HG02840 (cell line): ENCODE results near the gene GRID1.

Experiments used
- ATAC-seq: cut with Tn5 transposase; IDR thresholded peaks from one replicate; pipeline ENCODE4 v1.9.1; 2021; ENCODE audit warnings: mild to moderate bottlenecking, moderate library complexity, moderate number of reproducible peaks; ENCODE audit not compliant: unreplicated experiment, low FRiP score

GRID1 gene

DNA sequence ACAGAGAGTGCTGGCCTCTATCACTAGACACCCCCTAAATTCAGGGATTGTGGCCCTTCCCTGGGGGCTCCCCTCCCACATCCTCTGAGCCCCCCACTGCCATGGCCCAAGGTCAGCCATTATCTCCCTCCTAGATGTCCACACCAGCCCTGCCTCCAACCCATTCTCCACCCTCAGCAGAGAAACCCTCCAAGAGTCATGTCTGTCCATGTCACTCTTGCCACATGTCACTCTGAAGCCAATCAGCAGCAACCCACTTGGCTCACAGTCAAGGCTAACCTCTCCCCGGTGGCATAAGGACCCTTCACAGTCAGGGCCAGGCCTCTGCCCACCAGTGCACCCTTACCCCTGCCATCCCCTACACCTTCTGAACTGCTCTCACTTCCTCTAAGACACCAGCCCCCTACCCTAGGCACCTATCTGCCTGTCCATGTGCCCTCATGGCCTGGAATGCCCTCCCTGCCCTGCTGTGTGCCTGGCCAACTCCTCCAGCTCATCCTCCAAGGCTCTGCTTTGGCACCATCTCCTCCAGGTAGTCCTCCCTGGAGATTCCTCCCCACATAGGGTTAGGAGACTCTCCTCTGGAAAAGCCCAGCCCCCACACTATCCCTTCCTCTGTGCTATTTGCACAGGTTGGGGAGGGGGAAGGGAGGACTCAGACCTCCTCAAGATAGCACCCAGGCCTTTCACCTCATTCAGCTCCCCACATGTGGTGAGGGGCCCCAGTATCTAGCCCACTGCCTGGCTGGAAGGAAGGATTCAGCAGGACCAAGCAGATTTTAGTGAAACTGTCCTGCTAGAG, 83.7 kb downstream of the GRID1 start:
- no peak for ATAC-seq

- ATAC-seq = no peak
These were observed 85.2 kb downstream of the GRID1 start for GRCh38 chr10:86281396-86281795.

DNA sequence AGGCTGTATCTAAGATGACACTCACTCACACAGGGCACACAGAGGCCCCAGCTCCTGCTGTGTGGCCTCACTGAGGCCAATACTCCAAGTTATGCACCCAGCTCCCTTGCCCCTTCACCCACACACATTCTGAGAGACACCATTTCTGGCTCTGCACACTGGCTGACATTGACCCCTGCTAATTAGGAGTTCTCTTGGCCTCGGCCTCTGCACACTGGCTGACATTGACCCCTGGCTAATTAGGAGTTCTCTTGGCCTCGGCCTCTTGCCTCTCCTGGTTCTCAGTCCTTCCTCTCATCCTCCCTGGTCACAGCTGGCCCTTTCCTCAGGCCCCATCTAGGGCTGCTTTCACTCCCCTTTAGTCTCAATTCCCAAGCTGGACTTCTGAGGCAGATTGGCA, 97.3 kb downstream of the GRID1 start:
- no peak for ATAC-seq

GRCh38 chr10:86267286-86268195, 99.1 kb downstream of the GRID1 start:
- ATAC-seq = no peak

DNA sequence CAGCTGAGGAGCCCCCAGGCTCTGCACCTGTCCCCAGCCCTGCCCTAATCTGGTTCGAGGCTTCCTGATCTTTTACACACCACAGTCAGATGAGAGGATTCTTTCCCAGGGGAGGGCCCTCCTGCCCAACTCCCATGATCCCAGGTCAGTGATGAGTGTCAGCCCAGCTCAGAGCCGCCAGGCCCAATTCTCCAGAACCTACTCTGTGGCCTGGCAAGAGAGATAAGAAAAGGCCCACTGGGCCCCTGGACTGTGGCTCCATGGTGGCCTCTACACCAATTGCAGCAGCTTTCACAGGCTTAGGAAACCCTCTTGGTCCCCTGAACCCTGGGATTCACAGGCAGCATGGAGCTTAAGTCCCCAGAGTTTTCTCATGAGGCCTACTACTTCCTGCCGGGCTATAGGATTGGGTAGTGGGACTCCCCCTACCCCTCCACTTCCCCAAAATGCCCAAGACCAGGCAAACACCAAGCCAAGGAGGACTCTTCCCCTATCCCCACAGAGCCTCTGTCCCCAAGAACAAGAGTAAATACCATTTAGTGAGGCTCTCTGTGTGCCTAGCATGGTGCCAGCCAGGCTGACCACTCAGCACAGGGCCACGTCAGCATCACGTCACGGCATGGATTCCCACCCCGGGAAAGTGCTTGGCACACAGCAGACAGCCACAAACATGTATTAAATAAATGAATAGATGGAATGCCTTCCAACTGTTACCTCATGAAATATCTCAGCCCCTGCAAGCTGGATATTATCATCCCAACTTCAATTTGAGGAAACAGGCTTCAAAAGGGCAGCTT, 100.0 kb downstream of the GRID1 start:
- ATAC-seq = no peak

GRCh38 chr10:86265895-86266259, 100.7 kb downstream of the GRID1 start:
- ATAC-seq = no peak

GRCh38 chr10:86265236-86265894, 101.2 kb downstream of the GRID1 start:
- ATAC-seq = no peak

GRCh38 chr10:86264481-86265231, 101.9 kb downstream of the GRID1 start:
- ATAC-seq = no peak

GRCh38 chr10:86263907-86264306, 102.7 kb downstream of the GRID1 start:
- ATAC-seq = no peak

- no peak for ATAC-seq
These were observed 103.4 kb downstream of the GRID1 start for GRCh38 chr10:86263209-86263608.

- ATAC-seq = no peak
These were observed 103.9 kb downstream of the GRID1 start for GRCh38 chr10:86262688-86263181.

DNA sequence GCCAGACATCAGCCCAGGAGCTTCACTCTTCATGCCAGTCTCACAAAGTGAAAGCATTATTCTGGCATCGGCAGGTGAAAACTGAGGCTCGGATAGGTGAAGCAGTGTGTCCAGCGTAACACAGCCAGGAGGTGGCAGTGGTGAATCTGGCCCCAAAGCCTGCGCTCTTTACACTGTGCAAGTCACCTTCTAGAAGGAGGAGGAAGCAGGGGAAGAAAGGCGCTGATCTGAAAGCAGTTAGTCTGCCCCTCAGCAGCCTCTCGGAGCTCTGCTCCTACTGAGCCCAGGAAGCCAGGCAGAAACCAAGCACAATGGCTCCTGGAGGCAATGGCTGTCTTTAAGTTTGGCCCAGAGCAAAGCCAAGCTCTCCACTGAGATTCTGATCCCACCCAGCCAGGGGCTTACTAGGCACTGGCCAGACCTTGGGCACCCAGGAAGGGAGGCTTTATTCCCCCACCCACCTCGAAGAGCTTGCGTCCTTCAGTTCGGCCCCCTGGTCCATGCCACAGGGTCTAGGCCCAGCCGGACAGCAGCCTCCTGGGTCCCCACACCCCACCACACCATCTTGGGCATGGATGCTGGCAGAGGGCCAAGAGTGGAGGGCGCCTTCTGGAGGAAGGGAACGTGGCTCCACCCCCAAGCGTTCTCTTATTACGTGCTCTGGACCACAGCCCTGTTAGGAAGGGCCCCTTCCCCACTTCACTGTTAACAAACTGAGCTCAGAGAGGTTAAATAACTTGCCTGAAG, 104.5 kb downstream of the GRID1 start:
- ATAC-seq = no peak

DNA sequence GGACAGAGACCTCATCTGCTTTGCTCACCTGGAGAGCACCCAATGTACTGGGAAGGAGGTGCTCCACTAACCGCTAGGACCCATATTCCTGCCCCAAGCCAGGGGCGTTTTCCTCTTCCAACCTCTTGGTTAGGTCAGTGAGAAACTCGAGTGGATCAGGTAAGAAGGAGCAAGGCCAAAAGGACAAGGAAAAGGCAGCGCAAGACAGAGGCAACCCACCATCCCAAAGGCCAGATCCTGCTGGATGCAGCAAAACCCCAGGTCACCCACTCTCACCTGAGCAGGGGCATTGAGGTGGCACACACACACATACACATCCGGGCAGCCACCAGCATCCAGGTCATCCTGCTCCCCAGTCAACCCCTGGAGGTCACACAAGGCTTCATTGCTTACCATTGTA, 105.1 kb downstream of the GRID1 start:
- no peak for ATAC-seq

DNA sequence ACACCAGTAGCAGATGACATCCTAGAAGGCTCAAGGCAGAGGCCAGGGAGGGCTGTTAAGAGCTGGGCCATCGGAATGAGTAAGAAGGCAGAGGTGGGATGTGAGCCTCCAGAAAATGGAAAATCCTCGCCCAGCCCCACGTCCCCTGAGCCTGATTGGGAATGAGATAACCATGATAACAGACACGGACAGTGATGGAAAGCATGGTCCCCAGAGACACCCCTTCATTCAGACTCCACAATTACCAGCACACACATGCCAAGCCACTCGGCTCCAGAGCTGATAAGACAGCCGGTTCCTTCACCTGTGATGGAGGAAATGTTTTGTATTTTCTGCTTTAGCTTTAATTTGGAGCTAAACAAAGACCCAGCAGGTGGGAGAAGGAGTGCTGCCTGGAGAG, 106.0 kb downstream of the GRID1 start:
- ATAC-seq = no peak

- ATAC-seq = no peak
These were observed 106.6 kb downstream of the GRID1 start for GRCh38 chr10:86259901-86260562.

- no peak for ATAC-seq
These were observed 107.7 kb downstream of the GRID1 start for GRCh38 chr10:86258941-86259340.

- ATAC-seq = no peak
These were observed 108.1 kb downstream of the GRID1 start for GRCh38 chr10:86258499-86258898.

GRCh38 chr10:86257683-86258082, 108.9 kb downstream of the GRID1 start:
- ATAC-seq = no peak
